SU-DHL-6 (cell line): ENCODE data around the gene BMPR1A.

Experiments
- H2AFZ ChIP-seq: fragments of 200-600 bp; sonication (generic); 2 replicates; pipeline ENCODE4 v1.6.1; 2014; ENCODE audit warnings: low read depth, mild to moderate bottlenecking, moderate library complexity, mixed read lengths, antibody characterized with exemption, low read length; ENCODE audit not compliant: severe bottlenecking
- H3F3A ChIP-seq: fragments of 200-600 bp; shearing (Covaris generic); 2 replicates; pipeline ENCODE4 v1.6.0; 2016; ENCODE audit warnings: antibody characterized with exemption, mild to moderate bottlenecking; ENCODE audit not compliant: insufficient read depth
- H3K27ac ChIP-seq: fragments of 200-600 bp; sonication (generic); 2 replicates; pipeline ENCODE4 v1.5.1; 2016; ENCODE audit warnings: low read depth, mild to moderate bottlenecking, low read length, moderate library complexity, mixed read lengths
- H3K27me3 ChIP-seq: fragments of 200-600 bp; sonication (generic), shearing (Covaris generic); 2 replicates; pipeline ENCODE4 v1.6.0; 2014; ENCODE audit warnings: mild to moderate bottlenecking, low read length
- H3K36me3 ChIP-seq: fragments of 200-600 bp; sonication (generic); 2 replicates; pipeline ENCODE4 v1.6.1; 2014; ENCODE audit warnings: mild to moderate bottlenecking, low read length, mixed read lengths
- H3K4me2 ChIP-seq: fragments of 300-600, 200-600 bp; shearing (Covaris generic), sonication (generic); 2 replicates; pipeline ENCODE4 v1.6.0; 2014; ENCODE audit warnings: low read length, low read depth, mild to moderate bottlenecking; ENCODE audit not compliant: poor library complexity, severe bottlenecking
- H3K4me3 ChIP-seq: fragments of 200-600 bp; sonication (generic); 2 replicates; pipeline ENCODE4 v1.5.1; 2014; ENCODE audit warnings: antibody characterized with exemption, low read length, mild to moderate bottlenecking, mixed read lengths; ENCODE audit not compliant: insufficient read depth, poor library complexity, severe bottlenecking
- H3K79me2 ChIP-seq: fragments of 200-600 bp; sonication (generic); 2 replicates; pipeline ENCODE4 v1.6.1; 2014; ENCODE audit warnings: mild to moderate bottlenecking, low read length, moderate library complexity; ENCODE audit not compliant: insufficient read depth
- H3K9ac ChIP-seq: fragments of 200-600 bp; sonication (generic); 2 replicates; pipeline ENCODE4 v1.7.0; 2014; ENCODE audit warnings: mild to moderate bottlenecking, low read length
- H3K9me2 ChIP-seq: fragments of 200-600 bp; sonication (generic); replicated peaks from 2 replicates; pipeline ENCODE4 v1.6.1; 2014; ENCODE audit warnings: low read length; ENCODE audit not compliant: insufficient read depth
- H3K9me3 ChIP-seq: fragments of 200-600 bp; sonication (generic); 2 replicates; pipeline ENCODE4 v1.6.1; 2014; ENCODE audit warnings: low read length, mixed read lengths; ENCODE audit not compliant: insufficient read depth
- H4K20me1 ChIP-seq: fragments of 200-600 bp; sonication (generic); 2 replicates; pipeline ENCODE4 v1.6.1; 2014; ENCODE audit warnings: low read depth, mild to moderate bottlenecking, antibody characterized with exemption, low read length, moderate library complexity, mixed read lengths
- CTCF ChIP-seq: fragments of 200-600 bp; sonication (generic); IDR thresholded peaks from one replicate; pipeline ENCODE4 v1.5.1; 2017; ENCODE audit warnings: antibody characterized with exemption, mild to moderate bottlenecking, low read length, moderate library complexity; ENCODE audit not compliant: insufficient read depth, poor library complexity, severe bottlenecking
- EZH2phosphoT487 ChIP-seq: fragments of 200-600 bp; sonication (generic), shearing (Covaris generic); conservative IDR thresholded peaks from 2 replicates; pipeline ENCODE4 v1.6.1; 2018; ENCODE audit warnings: mild to moderate bottlenecking, antibody characterized with exemption, low read length, moderate library complexity, mixed read lengths

The BMPR1A gene

DNA sequence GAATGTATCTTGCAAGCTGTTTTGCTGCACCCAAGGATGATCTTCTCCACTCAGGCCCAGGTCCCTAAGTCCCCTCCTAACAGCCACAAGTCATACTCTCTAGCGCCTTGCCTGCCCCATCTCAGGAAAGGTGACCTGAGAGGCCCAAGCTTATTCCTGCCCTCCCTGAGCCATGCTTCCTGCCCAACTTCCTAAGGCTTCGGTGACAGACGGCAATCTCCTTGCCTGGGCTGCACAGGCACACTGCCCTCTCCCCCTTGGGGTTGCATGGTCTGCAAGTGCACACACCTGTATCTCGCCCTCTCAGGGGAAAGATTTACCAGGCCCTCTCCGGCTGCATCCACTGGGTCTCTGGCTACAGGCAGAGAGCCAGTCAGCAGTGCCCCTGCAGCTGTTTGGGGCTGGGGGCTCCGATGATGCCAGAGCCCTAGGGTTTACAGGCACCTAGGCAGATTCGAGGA is 211.1 kb downstream of the BMPR1A start:
- no peaks in the 10 kb centered on the region for H3K27me3 ChIP-seq
- no peak overlapping the region for H3K9ac ChIP-seq
- H3K4me3 ChIP-seq, result no peak overlapping the region
- H3K27ac ChIP-seq, result no peak overlapping the region
- no peaks in the 10 kb centered on the region for H3F3A ChIP-seq
- H4K20me1 ChIP-seq, result no peaks in the 10 kb centered on the region
- H3K36me3 ChIP-seq, result no peaks in the 10 kb centered on the region
- no peaks in the 10 kb centered on the region for H3K9me2 ChIP-seq
- no peak overlapping the region for H3K4me2 ChIP-seq
- no peak for TF ChIP-seq CTCF
- TF ChIP-seq EZH2phosphoT487, result no peak
- no peaks in the 10 kb centered on the region for H3K9me3 ChIP-seq
- no peaks in the 10 kb centered on the region for H3K79me2 ChIP-seq
- H2AFZ ChIP-seq, result no peak overlapping the region

DNA sequence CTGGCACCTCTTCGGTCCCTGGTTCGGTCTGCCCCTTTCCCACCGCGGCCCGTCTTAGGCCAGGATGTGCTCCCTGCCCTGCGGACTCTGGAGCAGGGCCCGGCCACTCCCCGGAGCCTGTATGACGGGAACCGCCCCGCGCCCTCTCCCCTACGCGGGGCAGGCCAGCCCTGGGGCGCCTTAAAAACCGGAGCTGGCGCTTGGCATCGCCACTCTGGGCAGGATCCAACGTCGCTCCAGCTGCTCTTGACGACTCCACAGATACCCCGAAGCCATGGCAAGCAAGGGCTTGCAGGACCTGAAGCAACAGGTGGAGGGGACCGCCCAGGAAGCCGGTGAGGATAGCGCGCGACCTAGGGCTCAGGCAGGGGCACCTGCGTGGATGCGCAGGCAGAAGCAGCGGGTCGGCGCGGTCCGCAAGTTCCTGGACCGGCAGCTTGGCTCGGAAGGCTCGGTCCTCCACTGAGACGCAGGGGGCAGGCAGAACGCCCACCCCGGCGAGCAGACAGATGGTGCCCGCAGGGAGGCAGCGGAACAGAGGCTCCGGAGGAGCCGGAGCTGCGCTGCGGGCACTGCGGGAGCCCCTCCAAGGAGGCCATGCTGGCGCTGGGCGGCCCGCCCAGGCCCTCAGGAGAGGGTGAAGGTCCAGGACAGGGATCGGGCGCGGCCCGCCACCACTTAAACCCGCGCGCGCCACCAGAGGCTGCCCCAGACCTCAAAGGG is 212.0 kb downstream of the BMPR1A start, which contains the start of gene ADIRF:
ADIRF (plus strand) TSS at position 212 of the 723 bp plus-strand sequence; CDS start at position 275, 63 bp downstream.
- Histone ChIP-seq H3K27me3 (no peaks in the 10 kb centered on the region), H3K4me2 (no peak within 1 kb of the TSS), H3K4me3 (no peak within 1 kb of the TSS), H3K79me2 (no peaks in the 10 kb centered on the region), H3K9ac (no peak within 1 kb of the TSS), H3K9me3 (no peaks in the 10 kb centered on the region), H3K27ac (no peak within 1 kb of the TSS), H3K36me3 (no peaks in the 10 kb centered on the region), H4K20me1 (no peaks in the 10 kb centered on the region), H3F3A (no peaks in the 10 kb centered on the region), H2AFZ (no peak within 1 kb of the TSS), H3K9me2 (no peaks in the 10 kb centered on the region)
- TF ChIP-seq CTCF (no peak), EZH2phosphoT487 (no peak)

DNA sequence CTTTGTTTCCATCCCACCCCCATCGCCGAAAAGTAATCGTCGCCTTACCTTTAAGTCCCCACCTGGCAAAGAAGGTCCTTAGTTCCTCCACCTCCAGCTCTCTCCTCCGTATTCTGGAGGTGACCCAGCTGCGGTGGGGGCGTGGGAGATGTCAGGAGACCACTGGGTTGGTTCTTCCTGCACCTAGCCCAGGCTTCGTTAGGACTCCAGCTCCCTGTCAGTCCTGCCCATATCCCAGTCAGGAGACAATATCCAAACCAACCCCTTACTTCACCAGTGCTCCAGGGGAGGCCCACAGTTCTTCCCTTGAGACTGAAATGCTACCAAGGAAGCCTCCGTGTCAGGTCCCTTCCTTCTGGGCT is 212.6 kb downstream of the BMPR1A start:
- Histone ChIP-seq H3K9me2 (no peaks in the 10 kb centered on the region), H3K27me3 (no peaks in the 10 kb centered on the region), H3K9me3 (no peaks in the 10 kb centered on the region), H3K4me2 (no peak overlapping the region), H3K36me3 (no peaks in the 10 kb centered on the region), H3K4me3 (no peak overlapping the region), H2AFZ (no peak overlapping the region), H3K27ac (no peak overlapping the region), H3K9ac (no peak overlapping the region), H4K20me1 (no peaks in the 10 kb centered on the region), H3K79me2 (no peaks in the 10 kb centered on the region), H3F3A (no peaks in the 10 kb centered on the region)
- TF ChIP-seq CTCF (no peak), EZH2phosphoT487 (no peak)
